GM23248 (cell line): ENCODE measurements around the gene TAOK3.

Experiments
- EZH2 ChIP-seq: fragments of 200-600 bp; sonication (generic); IDR thresholded peaks from 2 replicates; pipeline ENCODE4 v1.6.1; 2018; ENCODE audit warnings: antibody characterized with exemption, mild to moderate bottlenecking; ENCODE audit not compliant: insufficient read depth, poor library complexity, severe bottlenecking
- EZH2phosphoT487 ChIP-seq: fragments of 200-600 bp; sonication (generic); IDR thresholded peaks from 2 replicates; pipeline ENCODE4 v1.6.1; 2018; ENCODE audit warnings: antibody characterized with exemption, moderate library complexity, mild to moderate bottlenecking, low read depth; ENCODE audit not compliant: insufficient read depth

DNA sequence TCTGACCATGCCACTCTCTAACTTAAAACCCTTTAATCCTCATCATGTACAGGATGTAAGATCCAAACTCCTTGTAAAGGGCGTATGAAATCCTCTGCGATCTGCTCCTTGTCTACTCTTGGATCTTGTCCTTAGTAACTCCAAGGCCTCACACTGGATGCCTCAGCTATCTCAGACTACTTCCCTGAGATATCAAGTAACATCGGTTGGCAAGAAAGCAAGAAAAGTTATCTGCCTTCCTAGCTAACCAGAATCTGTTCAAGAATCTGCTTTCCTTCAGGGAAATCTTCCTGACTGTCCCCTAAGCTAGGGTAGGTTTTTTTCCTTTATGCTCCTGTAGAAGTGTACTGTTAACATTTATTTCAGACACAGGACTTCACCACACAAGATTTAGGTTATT, 82.6 kb downstream of the TAOK3 start:
- TF ChIP-seq EZH2phosphoT487 = no peak
- no peak for TF ChIP-seq EZH2
